GM19438 (cell line): ENCODE measurements around the gene WDR90.
A peak's percentile ranks its signal among the peaks of the same experiment; 100 is the strongest.
"Not testable (repeated sequence)": the region's sequence is repeated elsewhere in the genome, so short reads cannot be mapped to it uniquely, and the experiment has no call there.

Experiments used
- ATAC-seq: cut with Tn5 transposase; IDR thresholded peaks from one replicate; pipeline ENCODE4 v1.9.1; 2021; ENCODE audit warnings: low read depth; ENCODE audit not compliant: unreplicated experiment

Gene WDR90

DNA sequence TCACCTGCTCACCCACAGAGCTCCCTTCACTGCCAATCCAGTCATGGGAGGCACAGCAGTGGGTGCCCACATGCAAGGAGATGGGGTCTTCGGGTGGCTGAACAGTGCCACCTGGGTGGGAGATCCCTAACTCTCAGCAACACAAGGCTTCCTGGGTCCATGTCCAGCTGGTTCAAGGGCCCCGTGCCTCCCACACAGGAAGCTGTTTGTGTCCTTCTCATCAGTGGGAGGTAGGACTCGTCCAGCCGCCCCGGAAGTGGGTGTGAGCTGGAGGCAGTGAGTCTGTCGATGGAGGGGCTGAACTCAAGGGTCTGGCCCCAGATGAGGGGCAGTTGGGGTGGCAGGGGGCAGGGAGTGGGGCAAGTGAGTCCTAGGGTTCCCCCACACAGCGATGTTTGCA is 54.9 kb downstream of the WDR90 start:
- ATAC-seq: no peak

DNA sequence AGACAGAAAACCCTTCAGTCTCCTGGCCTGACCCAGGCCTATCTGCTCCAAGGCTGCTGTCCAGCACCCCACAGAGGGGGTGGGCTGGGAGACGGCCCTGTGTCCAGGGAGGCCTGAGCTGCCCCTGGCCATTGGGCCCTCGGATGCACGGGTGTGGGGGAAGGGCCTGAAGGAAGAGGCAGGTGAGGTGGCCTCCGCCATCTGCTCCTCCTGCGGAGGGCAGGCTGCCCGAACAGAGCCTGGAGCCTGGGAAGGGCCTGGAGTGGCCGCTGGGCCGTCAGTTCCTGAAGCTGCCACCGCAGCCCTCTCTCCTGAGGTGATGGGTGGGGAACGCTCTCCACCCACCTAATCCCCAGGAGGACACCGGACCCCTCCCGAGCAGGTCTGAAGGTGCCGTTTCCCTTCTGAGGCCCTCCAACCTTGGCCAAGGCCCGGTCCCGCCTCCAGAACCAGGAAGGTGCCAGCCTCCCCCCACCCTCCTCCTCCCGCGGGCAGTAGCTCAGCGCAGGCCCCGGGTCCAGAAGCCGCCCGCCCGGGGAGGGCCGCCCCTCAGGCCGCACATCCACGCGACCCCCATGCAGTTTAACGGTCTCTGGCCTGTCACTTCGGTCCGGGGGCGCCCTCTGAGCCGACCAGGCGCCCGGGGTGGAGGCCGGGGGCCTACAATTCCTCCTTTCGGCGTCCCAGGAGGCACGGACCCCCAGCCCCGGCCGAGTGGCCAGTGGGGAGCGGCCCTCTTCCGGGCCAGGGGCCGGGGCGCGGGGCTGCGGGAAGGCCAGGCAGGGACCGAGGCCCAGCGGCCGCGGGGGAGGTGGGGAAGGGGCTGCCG is 55.6 kb downstream of the WDR90 start:
- ATAC-seq: no peak

DNA sequence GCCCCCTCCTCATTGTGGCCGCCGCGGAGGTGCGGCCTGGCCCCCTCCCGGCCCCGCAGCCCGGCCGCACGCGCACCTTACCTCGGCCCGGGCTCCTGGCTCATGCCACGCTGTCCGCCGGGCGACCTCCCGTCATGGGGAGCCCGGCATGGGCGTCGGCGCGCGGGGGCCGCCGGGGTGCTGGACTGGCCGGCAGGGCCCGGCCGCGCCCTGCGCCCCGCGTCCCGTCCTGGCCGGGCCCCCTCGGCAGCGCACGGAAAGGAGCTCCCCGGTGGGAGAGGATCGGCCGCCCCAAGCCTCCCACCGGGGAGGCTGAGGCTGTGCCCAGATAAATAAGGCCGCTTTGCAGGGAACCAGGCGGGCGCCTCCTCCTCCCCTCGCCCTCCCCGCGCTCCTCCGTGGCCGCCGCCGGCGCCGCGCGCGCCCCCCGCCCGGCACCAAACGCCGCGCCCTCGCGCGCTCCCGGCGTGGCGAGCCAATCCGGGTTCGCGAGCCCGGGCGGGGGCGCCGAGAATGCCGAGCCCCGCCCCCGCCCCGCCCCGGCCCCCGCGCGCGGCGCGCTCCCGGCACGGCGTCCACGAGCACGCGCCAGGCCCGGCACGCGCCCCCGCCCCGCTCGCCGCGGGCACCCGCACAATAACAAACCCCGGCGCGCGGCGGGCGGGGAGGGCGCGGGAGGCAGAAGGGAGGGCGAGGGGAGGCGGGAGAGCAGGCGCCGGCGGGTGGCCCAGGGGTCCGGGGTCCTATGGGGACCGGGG is 56.4 kb downstream of the WDR90 start, which contains the start of gene FBXL16:
Gene FBXL16, minus strand, starts transcription at position 371 of the 758 bp plus-strand sequence. CDS start 8,396 bp downstream, outside the sequence.
- ATAC-seq: no peak

GRCh38 chr16:706189-707061 is 57.3 kb downstream of the WDR90 start:
- no peak for ATAC-seq

GRCh38 chr16:707062-707538 is 57.9 kb downstream of the WDR90 start:
- no peak for ATAC-seq

GRCh38 chr16:708019-708418 is 58.9 kb downstream of the WDR90 start:
- ATAC-seq: no peak

DNA sequence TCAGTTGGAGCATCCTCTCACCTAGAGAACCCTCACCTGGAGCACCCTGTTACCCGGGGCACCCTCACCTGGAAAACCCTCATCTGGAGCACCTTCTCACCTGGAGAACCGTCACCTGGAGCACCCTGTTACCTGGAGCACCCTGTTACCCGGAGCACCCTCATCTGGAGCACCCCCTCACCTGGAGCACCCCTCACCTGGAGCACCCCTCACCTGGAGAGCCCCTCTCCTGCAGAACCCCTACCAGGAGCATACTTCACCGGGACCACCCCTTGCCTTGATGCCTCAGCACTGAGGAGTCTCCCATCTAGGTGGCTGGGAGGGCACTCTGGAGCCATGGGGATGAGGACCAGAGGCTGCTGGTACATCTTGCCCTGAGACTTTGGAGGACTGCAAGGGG is 59.8 kb downstream of the WDR90 start:
- ATAC-seq: no peak

- ATAC-seq: no peak
Measured at GRCh38 chr16:709566-710499, 60.7 kb downstream of the WDR90 start.

- no peak for ATAC-seq
Measured at GRCh38 chr16:710500-711075, 61.4 kb downstream of the WDR90 start.

- no peak for ATAC-seq
Measured at GRCh38 chr16:711084-711483, 61.9 kb downstream of the WDR90 start.

GRCh38 chr16:711548-712320 is 62.6 kb downstream of the WDR90 start:
- ATAC-seq: no peak

DNA sequence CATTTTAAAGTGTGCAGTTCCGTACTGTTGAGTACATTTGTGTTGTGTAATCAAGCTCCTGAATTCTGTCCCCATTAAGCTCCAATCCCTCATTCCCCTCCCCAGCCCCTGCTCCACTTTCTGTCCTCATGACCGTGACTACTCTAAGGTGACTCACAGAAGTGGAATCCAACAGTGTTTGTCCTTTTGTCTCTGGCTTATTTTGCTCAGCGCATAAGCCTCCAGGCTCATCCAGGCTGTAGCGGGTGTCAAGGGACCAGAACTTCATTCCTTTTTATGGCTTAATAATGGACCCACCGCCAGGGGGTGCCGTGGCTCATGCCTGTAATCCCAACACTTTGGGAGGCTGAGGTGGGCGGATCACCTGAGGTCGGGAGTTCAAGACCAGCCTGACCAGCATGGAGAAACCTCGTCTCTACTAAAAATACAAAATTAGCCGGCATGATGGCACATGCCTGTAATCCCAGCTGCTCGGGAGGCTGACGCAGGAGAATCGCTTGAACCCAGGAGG is 63.6 kb downstream of the WDR90 start:
- not testable (repeated sequence) for ATAC-seq

- no peak for ATAC-seq
Measured at GRCh38 chr16:714079-714478, 64.9 kb downstream of the WDR90 start.

DNA sequence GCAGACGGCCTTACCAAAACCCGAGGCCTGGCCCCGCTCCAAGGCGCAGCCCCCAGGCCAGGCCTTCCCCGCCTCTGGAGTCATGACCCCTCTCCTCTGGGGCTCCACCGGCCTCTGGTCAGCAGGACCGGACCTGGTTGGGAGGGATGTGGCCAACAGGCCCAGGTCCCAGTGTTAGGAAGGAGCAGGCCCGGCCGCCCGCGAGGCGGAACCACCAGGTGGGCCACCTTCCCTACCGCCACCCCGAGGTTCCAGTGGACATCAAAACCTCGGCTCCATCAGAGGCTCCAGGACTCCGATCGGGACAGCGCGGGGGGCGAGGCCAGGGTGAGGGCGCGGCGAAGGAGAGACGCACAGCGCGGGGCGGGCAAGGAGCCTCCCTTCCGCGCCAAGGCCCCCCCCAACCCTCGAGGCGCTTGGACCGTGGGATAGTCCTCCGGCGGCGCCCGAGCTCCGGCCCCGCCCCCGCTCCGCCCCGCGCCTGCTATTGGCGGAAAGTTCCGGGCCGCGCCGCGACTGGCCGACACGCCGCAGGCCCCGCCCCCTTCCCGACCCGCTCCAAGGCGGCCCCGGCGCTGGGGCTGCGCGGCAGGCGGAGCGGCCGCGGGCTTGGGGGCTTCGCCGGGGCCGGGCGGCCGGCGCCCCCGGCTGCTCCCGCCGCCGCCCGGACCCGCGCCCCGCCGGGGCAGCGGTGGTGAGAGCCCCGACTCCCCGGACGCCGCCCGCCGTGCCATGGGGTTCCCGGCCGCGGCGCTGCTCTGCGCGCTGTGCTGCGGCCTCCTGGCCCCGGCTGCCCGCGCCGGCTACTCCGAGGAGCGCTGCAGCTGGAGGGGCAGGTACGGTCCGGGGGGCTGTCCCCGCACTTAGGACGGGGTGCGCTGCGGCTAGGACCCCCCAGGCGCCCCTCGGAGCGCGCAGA is 65.7 kb downstream of the WDR90 start, which contains the start of gene METRN:
Gene METRN, plus strand, starts transcription at position 561 of the 919 bp plus-strand sequence. Its CDS starts 172 bp downstream, at position 733.
- peak; percentile 64 for ATAC-seq

DNA sequence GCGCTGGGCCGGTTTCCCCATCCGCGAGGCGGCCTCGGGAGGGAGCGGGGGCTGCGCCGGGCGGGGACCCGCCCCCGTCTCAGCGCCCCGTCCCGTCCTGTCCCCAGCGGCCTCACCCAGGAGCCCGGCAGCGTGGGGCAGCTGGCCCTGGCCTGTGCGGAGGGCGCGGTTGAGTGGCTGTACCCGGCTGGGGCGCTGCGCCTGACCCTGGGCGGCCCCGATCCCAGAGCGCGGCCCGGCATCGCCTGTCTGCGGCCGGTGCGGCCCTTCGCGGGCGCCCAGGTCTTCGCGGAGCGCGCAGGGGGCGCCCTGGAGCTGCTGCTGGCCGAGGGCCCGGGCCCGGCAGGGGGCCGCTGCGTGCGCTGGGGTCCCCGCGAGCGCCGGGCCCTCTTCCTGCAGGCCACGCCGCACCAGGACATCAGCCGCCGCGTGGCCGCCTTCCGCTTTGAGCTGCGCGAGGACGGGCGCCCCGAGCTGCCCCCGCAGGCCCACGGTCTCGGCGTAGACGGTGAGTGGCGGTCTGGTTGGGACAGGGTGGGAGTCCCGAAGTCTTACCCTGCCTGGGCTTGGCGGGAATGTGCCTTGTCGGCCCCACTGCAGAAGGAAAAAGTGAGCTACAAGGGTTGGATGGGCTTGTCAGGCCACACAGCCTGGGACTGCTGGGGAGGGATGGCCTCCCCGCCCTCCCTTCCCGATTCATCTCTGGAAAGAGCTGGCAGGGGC is 66.5 kb downstream of the WDR90 start:
- no peak for ATAC-seq

DNA sequence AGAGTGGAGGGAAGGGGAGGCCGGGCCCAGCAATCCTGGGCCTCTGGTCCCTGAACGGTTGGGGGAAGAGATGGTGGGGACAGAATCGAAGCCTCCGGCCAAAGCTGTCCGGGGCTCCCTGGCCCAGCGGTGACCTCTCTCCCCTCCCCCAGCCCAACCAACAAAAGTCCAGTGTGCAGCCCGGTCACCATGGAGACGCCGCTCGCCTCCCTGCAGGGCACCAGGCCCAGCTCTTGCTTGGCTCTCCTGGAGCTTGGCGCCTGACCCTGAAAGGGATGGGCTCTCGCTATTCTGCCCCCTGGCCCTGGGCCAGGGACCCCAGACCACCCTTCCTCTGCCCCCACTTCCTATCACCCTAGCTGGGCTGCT is 67.0 kb downstream of the WDR90 start:
- no peak for ATAC-seq
